HCT116 (cell line): ENCODE data around the gene SETD1B. TPM values are rescaled to one million over a fixed set of nuclear protein-coding genes. Genes with fewer than 3 reads are reported as not detected.

Experiments
- ATAC-seq: fragments of 200-7000 bp; cut with Tn5 transposase; 2 replicates; pipeline ENCODE4 v1.9.1; 2020; ENCODE audit warnings: mild to moderate bottlenecking, moderate library complexity
- BruUV-seq: library from RNA; stranded (reverse); fragments of 400-500 nt; replicated peaks from 2 replicates; lab custom pipeline; 2021; lab: Mats Ljungman, UMichigan
- CTCF ChIA-PET: fragments of 300-600 bp; sonication (Branson Sonifier 250); formaldehyde crosslinking; loops from one replicate; lab custom pipeline; 2021; ENCODE audit warnings: antibody characterized with exemption; lab: Charles Lee
- POLR2A ChIA-PET: fragments of 300-600, 350-600 bp; sonication (Branson Sonifier 250); formaldehyde crosslinking; loops from one replicate; lab custom pipeline; 2021; ENCODE audit warnings: antibody characterized with exemption; lab: Charles Lee
- RAD21 ChIA-PET, 2 experiments: fragments of 300-600 bp; sonication (Branson Sonifier 250); formaldehyde crosslinking; loops; one replicate each; lab custom pipeline; 2023; ENCODE audit warnings: low total read pairs in 2 of 2; ENCODE audit not compliant: uncharacterized antibody in 2 of 2, unreplicated experiment in 2 of 2, low non-redundant PET in 1 of 2; lab: Charles Lee
- DNase-seq: peaks from one replicate; pipeline ENCODE4 v3.0.0-alpha.2; 2010; ENCODE audit warnings: low read depth, low spot score
- H2AFZ ChIP-seq: fragments of 200-600 bp; shearing (Covaris generic), sonication (generic); 2 replicates; pipeline ENCODE4 v1.6.1; 2017; ENCODE audit warnings: low read depth, mixed run types, mixed read lengths, antibody characterized with exemption, low read length; ENCODE audit not compliant: poor library complexity, severe bottlenecking
- H3K27ac ChIP-seq: 2 replicates; pipeline ENCODE4 v1.5.1; 2012; ENCODE audit warnings: low read depth, low read length
- H3K27me3 ChIP-seq: fragments of 200-600 bp; sonication (generic); 2 replicates; pipeline ENCODE4 v1.6.1; 2016; ENCODE audit warnings: mixed run types, low read length, mixed read lengths; ENCODE audit not compliant: insufficient read depth
- H3K36me3 ChIP-seq, 2 experiments: fragments of 200-500 bp in 1 of 2; fragments of 200-600 bp in 1 of 2; sonication (Bioruptor generic) in 1 of 2; sonication (generic) in 1 of 2; 2 replicates each; pipeline versions ENCODE4 v1.5.1 to v1.6.1; 2014 to 2016; ENCODE audit warnings: low read length in 2 of 2, inconsistent platforms in 1 of 2, mixed read lengths in 1 of 2, mixed run types in 1 of 2; ENCODE audit not compliant: insufficient read depth in 2 of 2, control insufficient read depth in 1 of 2
- H3K4me1 ChIP-seq, 2 experiments: fragments of 200-600 bp in 1 of 2; sonication (generic) in 1 of 2; 2 replicates each; pipeline versions ENCODE4 v1.5.1 to v1.6.1; 2012 to 2017; ENCODE audit warnings: low read length in 2 of 2, inconsistent platforms in 1 of 2, mild to moderate bottlenecking in 1 of 2, mixed read lengths in 1 of 2, mixed run types in 1 of 2, moderate library complexity in 1 of 2; ENCODE audit not compliant: insufficient read depth in 2 of 2, control insufficient read depth in 1 of 2
- H3K4me2 ChIP-seq: fragments of 200-600 bp; sonication (generic); 2 replicates; pipeline ENCODE4 v1.6.1; 2017; ENCODE audit warnings: mixed run types, low read length, mixed read lengths
- H3K4me3 ChIP-seq, 2 experiments: fragments of 200-600 bp in 1 of 2; sonication (generic) in 1 of 2; replicated peaks in 1 of 2; 2 replicates each; pipeline ENCODE4 v1.5.1; 2011 to 2016; ENCODE audit warnings: low read length in 2 of 2, control low read depth in 1 of 2, low read depth in 1 of 2, mild to moderate bottlenecking in 1 of 2, mixed read lengths in 1 of 2, mixed run types in 1 of 2
- H3K79me2 ChIP-seq: fragments of 200-600 bp; sonication (generic); 2 replicates; pipeline ENCODE4 v1.6.1; 2017; ENCODE audit warnings: mild to moderate bottlenecking, mixed run types, low read length, moderate library complexity, mixed read lengths; ENCODE audit not compliant: insufficient read depth
- H3K9ac ChIP-seq: fragments of 200-600 bp; sonication (generic); 2 replicates; pipeline ENCODE4 v1.6.1; 2016; ENCODE audit warnings: low read length, mixed read lengths
- H3K9me2 ChIP-seq: fragments of 200-600 bp; sonication (generic), shearing (Covaris generic); 2 replicates; pipeline ENCODE4 v1.6.1; 2017; ENCODE audit warnings: mixed run types, mild to moderate bottlenecking, moderate library complexity; ENCODE audit not compliant: insufficient read depth
- H3K9me3 ChIP-seq, 2 experiments: fragments of 200-500 bp in 1 of 2; fragments of 200-600 bp in 1 of 2; sonication (Bioruptor generic) in 1 of 2; sonication (generic) in 1 of 2; 2 replicates each; pipeline ENCODE4 v1.6.1; 2014 to 2017; ENCODE audit warnings: low read length in 2 of 2, mixed read lengths in 2 of 2, inconsistent platforms in 1 of 2, low read depth in 1 of 2, mild to moderate bottlenecking in 1 of 2, mixed run types in 1 of 2, moderate library complexity in 1 of 2; ENCODE audit not compliant: control insufficient read depth in 1 of 2, insufficient read depth in 1 of 2
- H4K20me1 ChIP-seq: fragments of 200-600 bp; sonication (generic), shearing (Covaris generic); 2 replicates; pipeline ENCODE4 v1.6.1; 2017; ENCODE audit warnings: mixed run types, mild to moderate bottlenecking, moderate library complexity; ENCODE audit not compliant: insufficient read depth
- ATF3 ChIP-seq: IDR thresholded peaks from 2 replicates; pipeline ENCODE4 v1.6.1; 2012
- CBX3 ChIP-seq: IDR thresholded peaks from 2 replicates; pipeline ENCODE4 v1.6.1; 2012; ENCODE audit warnings: low read depth
- CTCF ChIP-seq, 3 experiments: fragments of 200-600 bp in 1 of 3; sonication (generic) in 1 of 3; IDR thresholded peaks in 2 of 3; conservative IDR thresholded peaks in 1 of 3; 2 replicates each; pipeline ENCODE4 v1.5.1; 2012 to 2017; ENCODE audit warnings: low read depth in 2 of 3, low read length in 2 of 3, antibody characterized with exemption in 1 of 3, borderline replicate concordance in 1 of 3, control low read depth in 1 of 3, mild to moderate bottlenecking in 1 of 3, mixed read lengths in 1 of 3, mixed run types in 1 of 3, moderate library complexity in 1 of 3; ENCODE audit not compliant: insufficient read depth in 1 of 3
- EGR1 ChIP-seq: IDR thresholded peaks from 2 replicates; pipeline ENCODE4 v1.6.1; 2012; ENCODE audit warnings: low read depth
- ELF1 ChIP-seq: IDR thresholded peaks from 2 replicates; pipeline ENCODE4 v1.6.1; 2012; ENCODE audit warnings: low read depth, borderline replicate concordance
- EZH2 ChIP-seq: fragments of 200-600 bp; sonication (generic); IDR thresholded peaks from 2 replicates; pipeline ENCODE4 v1.6.1; 2017; ENCODE audit warnings: antibody characterized with exemption, mixed run types
- FOSL1 ChIP-seq: IDR thresholded peaks from 2 replicates; pipeline ENCODE4 v1.6.1; 2012; ENCODE audit warnings: low read depth
- POLR2A ChIP-seq: IDR thresholded peaks from 2 replicates; pipeline ENCODE4 v1.7.0; 2011; ENCODE audit warnings: borderline replicate concordance; ENCODE audit not compliant: insufficient read depth, insufficient read length; ENCODE audit errors: extremely low read depth
- POLR2AphosphoS5 ChIP-seq: IDR thresholded peaks from 2 replicates; pipeline ENCODE4 v1.6.1; 2011; ENCODE audit warnings: mild to moderate bottlenecking, low read depth, low read length, moderate library complexity
- RAD21 ChIP-seq: IDR thresholded peaks from 2 replicates; pipeline ENCODE4 v1.6.1; 2012; ENCODE audit warnings: low read depth, mild to moderate bottlenecking
- REST ChIP-seq: IDR thresholded peaks from 2 replicates; pipeline ENCODE4 v1.6.1; 2012; ENCODE audit warnings: low read depth
- SP1 ChIP-seq: IDR thresholded peaks from 2 replicates; pipeline ENCODE4 v1.6.1; 2012; ENCODE audit warnings: low read depth
- SRF ChIP-seq: IDR thresholded peaks from 2 replicates; pipeline ENCODE4 v1.6.1; 2012; ENCODE audit warnings: low read depth
- YY1 ChIP-seq: IDR thresholded peaks from 2 replicates; pipeline ENCODE4 v1.6.1; 2011; ENCODE audit warnings: low read length, low read depth, moderate library complexity, mild to moderate bottlenecking; ENCODE audit not compliant: insufficient replicate concordance; ENCODE audit errors: extremely low read depth
- ZFX ChIP-seq: fragments of 450-650 bp; IDR thresholded peaks from 2 replicates; pipeline ENCODE4 v1.6.1; 2017
- intact Hi-C: fragments of 100-400 bp; cut with micrococcal nuclease; formaldehyde crosslinking; loops from 2 replicates; pipeline ENCODE4 v1.10.0; 2022
- total RNA-seq: library from RNA; stranded (reverse); gene quantifications from one replicate; pipeline ENCODE4 v1.2.1, GENCODE V29; 2021; ENCODE audit not compliant: unreplicated experiment

SETD1B gene
- total RNA-seq, 1 experiment from 2014 or later = 17.5 TPM

- Histone ChIP-seq H3K27me3 (no peaks in the 10 kb centered on the region), H3K9me3 (no peaks in the 10 kb centered on the region), H4K20me1 (no peaks in the 10 kb centered on the region), H3K9me2 (no peaks in the 10 kb centered on the region), H3K4me2 (no peak overlapping the region), H3K27ac (no peak overlapping the region), H3K9ac (no peak overlapping the region), H3K36me3 (peaks cover 20 to 31% of the 10 kb centered on the region in 2 experiments; a peak in 3 of 4 replicates), H3K4me3 (no peak overlapping the region), H3K4me1 (no peaks in the 10 kb centered on the region), H3K79me2 (no peaks in the 10 kb centered on the region; the same call in 1 of the 2 replicates), H2AFZ (no peak overlapping the region)
- POLR2A ChIA-PET = no interaction called here
- intact Hi-C loops = no loop called here
- DNase-seq = no peak
- no peak for TF ChIP-seq SP1
- no peak for TF ChIP-seq REST
- no peak for TF ChIP-seq RAD21
- TF ChIP-seq CBX3 = no peak
- no peak for TF ChIP-seq POLR2A
- TF ChIP-seq ZFX = no peak
- no peak for TF ChIP-seq ELF1
- no peak for TF ChIP-seq POLR2AphosphoS5
- TF ChIP-seq EGR1 = no peak
- no peak for TF ChIP-seq SRF
- no peak for TF ChIP-seq YY1
- no peak for TF ChIP-seq FOSL1
- TF ChIP-seq CTCF (IDR thresholded peaks at IDR 0.05 in 2 of 3, conservative IDR thresholded peaks at IDR 0.05 in 1 of 3; ENCODE audit: borderline replicate concordance in 1 of 3, insufficient read depth in 1 of 3, low read depth in 2 of 3, low read length in 2 of 3) = no peak
- no peak for TF ChIP-seq ATF3
- no peak for TF ChIP-seq EZH2
- RAD21 ChIA-PET = no interaction called here
- no TSS peak for BruUV-seq
- CTCF ChIA-PET = no interaction called here
- ATAC-seq = no peak
Measured at GRCh38 chr12:121823101-121823726, 19.4 kb downstream of the SETD1B start.
